GM08714 (cell line): Measurements from ENCODE around the gene PXYLP1.

Experiments
- H3K4me3 ChIP-seq: fragments of 200-500 bp; sonication (Bioruptor generic); 2 replicates; pipeline ENCODE4 v1.5.1; 2014; ENCODE audit warnings: mild to moderate bottlenecking, low read length, inconsistent platforms
- ZNF274 ChIP-seq: IDR thresholded peaks from 2 replicates; pipeline ENCODE4 v1.6.1; 2012; ENCODE audit warnings: mild to moderate bottlenecking, low read depth, low read length

PXYLP1 gene

DNA sequence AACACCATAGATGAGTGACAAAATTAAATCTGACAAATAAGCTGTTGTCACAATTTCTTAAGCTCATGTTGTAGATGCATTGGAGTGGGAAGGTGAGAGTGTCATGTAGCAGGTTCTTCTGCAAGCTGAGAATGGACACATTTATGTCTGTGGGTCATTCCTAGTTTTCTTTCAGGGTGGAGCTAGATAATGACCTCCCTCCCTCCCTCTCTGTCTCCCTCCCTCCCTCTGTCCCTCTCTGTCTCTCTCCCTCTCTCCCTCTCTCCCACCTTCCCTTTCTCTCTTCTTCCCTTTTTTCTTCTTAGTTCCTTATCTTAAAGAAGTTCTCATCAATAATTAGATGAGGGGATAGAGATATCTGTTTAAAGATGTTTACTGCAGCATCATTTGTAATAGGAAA, 36.0 kb downstream of the PXYLP1 start:
- TF ChIP-seq ZNF274: no peak
- H3K4me3 ChIP-seq: no peak overlapping the region; the same call in 1 of the 2 replicates

DNA sequence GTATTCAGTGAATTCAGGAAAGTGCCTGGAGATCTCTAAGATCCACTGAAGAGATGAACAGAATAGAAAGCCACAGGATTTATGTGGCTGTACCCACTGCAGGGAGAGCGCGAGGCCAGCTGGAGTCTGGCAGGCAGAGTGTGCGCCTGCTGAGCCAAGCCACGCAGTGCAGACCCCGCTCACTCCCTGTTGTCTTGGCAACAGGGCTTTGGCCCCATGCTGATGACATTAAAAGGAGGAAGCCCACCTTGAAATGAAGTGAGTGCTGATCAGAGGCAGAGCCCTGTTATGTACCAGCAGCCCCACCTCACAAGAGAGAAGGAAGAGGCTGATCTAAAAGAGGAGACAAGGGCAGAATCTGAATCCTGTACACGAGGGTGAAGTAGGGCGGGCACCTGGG, 36.7 kb downstream of the PXYLP1 start:
- TF ChIP-seq ZNF274: no peak
- H3K4me3 ChIP-seq: no peak overlapping the region

DNA sequence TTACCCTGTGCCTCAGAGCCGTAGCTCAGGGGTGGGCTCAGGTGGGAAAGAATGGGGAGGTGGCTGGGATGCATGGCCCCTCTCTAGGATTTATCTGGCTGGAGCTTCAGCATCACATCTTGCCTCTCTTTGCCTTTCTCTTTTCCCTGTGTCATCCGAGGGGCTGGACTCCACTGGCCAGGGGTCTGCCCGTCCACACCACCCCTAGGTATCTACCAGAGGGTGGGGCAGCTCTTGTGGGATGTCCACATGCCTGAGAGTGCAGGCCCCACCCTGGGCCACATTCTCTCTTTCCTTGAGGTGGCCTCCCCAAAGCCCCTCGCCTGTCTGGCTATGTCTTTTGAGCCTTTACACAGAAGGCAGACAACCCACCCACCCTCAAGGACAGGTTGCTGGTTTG, 37.2 kb downstream of the PXYLP1 start:
- TF ChIP-seq ZNF274: no peak
- H3K4me3 ChIP-seq: no peak overlapping the region

GRCh38 chr3:141269961-141270360, 38.3 kb downstream of the PXYLP1 start:
- no peak for TF ChIP-seq ZNF274
- H3K4me3 ChIP-seq: no peak overlapping the region

DNA sequence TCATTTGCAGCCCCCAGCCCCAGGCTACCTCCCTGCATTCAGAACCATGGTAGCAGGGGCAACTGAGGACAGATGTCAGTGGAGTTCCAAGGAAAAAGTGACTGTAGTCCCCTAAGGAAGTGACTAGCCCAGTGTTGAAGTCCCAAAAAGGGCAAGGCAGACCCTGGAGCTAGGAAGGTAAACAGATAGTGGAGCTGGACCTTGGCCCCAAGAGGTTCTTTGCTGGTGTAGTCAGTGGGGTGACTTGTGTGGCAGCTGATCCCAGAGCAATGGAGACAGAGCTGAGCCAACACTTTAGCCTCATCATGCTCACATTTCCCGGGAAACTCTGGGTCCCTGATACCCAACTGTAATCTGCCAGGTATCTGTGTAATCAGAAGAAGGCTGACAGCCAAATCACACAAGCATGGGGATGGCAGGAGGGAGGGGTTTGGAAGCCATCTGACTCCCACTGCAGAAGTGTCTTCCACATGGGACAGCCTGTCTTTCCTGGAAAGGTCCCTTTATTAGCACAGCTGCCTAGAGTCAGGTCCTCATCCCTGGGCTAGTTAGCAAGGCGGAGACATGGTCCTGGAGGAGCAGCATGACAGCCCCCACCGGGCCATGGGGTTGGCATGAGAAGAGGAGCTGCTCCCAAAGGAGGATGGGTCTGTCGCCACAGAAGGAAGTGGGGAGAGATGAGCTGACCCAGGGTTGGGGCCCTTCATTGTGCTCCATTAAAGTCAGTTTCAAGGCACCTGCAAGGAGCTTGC, 39.8 kb downstream of the PXYLP1 start:
- no peak for TF ChIP-seq ZNF274
- no peak overlapping the region for H3K4me3 ChIP-seq

DNA sequence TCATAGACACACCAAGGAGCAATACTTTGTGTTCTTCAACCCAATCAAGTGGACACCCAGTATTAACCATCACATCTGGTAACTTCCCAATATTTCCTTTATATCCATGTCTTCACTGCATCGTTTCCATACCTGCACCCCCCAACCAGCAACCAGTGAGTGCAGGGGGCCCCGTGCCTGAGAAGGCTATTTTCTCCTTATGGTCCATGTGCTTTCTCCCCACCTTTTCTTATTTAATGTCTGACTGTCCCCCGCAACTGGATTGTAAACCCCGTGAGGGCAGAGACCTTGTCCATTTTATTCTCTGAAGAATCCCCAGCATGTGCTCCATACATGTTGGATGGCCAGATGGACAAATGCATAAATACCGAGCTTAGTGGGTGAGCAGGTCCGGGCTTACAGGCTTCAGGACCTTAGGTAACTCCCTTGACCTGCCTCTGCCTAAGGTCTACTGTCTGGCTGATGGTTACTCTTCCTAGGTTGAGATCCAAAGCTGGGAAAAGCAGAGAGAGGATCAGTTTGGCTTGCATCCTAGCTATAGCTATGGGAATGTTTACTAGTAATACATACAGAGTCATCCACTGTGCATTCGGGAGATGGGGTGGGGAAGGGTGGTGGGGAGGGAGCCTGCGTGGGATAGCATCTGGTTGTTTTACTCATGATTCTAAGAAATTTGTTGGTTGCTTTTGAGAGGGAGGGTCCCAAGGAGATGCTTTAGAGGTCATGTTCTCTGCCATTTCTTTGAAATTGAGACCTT, 41.5 kb downstream of the PXYLP1 start:
- no peak for TF ChIP-seq ZNF274
- H3K4me3 ChIP-seq: no peak overlapping the region

- TF ChIP-seq ZNF274: no peak
- H3K4me3 ChIP-seq: no peak overlapping the region
Observed at GRCh38 chr3:141273700-141274410, 42.2 kb downstream of the PXYLP1 start.

- no peak overlapping the region for H3K4me3 ChIP-seq
- TF ChIP-seq ZNF274: no peak
Observed at GRCh38 chr3:141274411-141275031, 42.9 kb downstream of the PXYLP1 start.

DNA sequence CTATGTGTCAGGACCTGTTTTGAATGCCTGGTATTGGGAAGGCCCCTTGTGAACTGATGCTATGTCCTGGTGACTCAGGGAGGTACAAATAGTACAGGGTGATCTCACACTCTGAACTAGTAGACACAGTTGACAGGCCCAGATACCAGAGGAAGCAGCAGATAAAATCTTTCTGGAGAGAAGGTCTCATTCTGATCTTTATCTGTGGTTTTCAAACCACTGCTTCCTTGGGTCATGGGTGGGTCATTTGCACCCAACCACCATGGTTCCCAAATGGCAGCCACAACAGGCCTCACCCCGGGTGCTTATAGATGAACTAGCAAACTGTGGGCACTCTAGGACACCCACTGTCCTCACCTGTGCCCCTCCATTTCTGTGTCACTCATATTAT, 43.4 kb downstream of the PXYLP1 start:
- no peak for TF ChIP-seq ZNF274
- H3K4me3 ChIP-seq: no peak overlapping the region

DNA sequence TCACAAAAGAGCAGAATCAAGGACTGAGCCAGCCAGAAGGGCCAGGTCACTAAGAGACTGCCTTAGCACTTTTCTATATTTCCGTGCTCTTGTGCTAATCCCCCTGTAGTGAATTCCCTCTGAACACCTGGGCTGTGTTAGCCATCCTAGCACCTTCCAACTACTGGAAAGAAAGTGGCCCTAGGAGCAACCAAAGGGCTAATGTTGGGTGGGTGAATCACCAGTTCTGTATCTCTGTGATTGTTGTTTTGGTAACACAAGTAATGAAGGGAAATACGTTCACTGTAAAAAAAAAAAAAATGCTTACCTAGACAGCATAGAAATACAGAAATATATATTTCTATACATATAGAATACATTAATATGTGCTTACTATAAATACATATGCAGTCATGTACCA, 43.9 kb downstream of the PXYLP1 start:
- H3K4me3 ChIP-seq: no peak overlapping the region
- no peak for TF ChIP-seq ZNF274

- TF ChIP-seq ZNF274: no peak
- no peak overlapping the region for H3K4me3 ChIP-seq
Observed at GRCh38 chr3:141275973-141276372, 44.3 kb downstream of the PXYLP1 start.

GRCh38 chr3:141276398-141276797, 44.8 kb downstream of the PXYLP1 start:
- TF ChIP-seq ZNF274: no peak

DNA sequence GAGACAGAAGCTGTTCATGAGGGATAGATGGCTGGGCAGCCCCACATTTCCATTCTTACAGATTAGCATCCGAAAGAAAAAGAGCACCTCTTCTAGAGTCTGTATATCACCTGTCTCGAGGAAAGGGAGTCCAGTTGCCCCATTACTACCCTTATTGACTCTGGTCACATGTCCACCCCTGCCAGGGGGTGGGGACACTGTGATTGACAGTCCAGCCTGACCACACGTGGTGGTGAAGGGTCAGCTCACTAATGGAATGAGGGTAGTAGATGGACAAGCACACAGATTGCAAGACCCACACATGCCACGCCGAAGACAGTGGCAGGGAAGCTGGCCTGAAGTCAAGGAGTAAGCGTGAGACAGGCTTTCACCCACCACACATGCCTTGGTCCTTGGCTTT, 45.8 kb downstream of the PXYLP1 start:
- H3K4me3 ChIP-seq: no peak overlapping the region
- TF ChIP-seq ZNF274: no peak

More at GRCh38 chr3:141276398-141276797, 44.8 kb downstream of the PXYLP1 start:
- H3K4me3 ChIP-seq: no peak overlapping the region
